GM06990 (cell line): ENCODE data around the gene TRPT1.

Experiments used
- DNase-seq: peaks from one replicate; pipeline ENCODE4 v3.0.0-alpha.2; 2011; ENCODE audit not compliant: insufficient read length; ENCODE audit errors: extremely low read depth
- H3K27me3 ChIP-seq: replicated peaks from 2 replicates; pipeline ENCODE4 v1.6.0; 2011; ENCODE audit warnings: low read length; ENCODE audit not compliant: control insufficient read depth, insufficient read depth
- H3K36me3 ChIP-seq: 2 replicates; pipeline ENCODE4 v1.5.1; 2011; ENCODE audit warnings: low read length; ENCODE audit not compliant: control insufficient read depth, insufficient read depth
- H3K4me3 ChIP-seq: replicated peaks from 2 replicates; pipeline ENCODE4 v1.5.1; 2011; ENCODE audit warnings: low read depth, mild to moderate bottlenecking, control low read depth, low read length
- CTCF ChIP-seq: IDR thresholded peaks from 2 replicates; pipeline ENCODE4 v1.5.1; 2011; ENCODE audit warnings: low read length, control low read depth, mild to moderate bottlenecking, inconsistent platforms; ENCODE audit not compliant: insufficient read depth, poor library complexity, severe bottlenecking

The TRPT1 gene

DNA sequence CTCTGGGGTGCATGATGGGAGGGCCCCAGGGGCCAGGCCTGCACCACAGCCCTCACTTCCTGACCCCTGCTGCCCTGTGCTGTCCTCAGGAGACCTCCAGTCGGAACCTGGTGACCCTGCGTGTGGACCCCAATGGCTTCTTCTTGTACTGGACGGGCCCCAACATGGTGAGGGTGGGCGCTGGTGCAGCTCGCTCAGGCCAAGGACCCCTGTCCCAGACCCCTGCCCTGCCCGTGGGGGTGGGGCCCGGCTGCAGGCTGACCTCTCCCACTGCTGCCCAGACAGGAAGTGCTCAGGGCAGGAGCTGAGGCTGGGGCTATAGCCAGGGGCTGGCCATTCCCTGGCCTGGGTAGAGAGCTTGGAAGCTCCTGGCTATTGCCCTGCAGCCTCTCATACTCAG is 28.3 kb upstream of the TRPT1 start:
- Histone ChIP-seq H3K27me3 (no peaks in the 10 kb centered on the region), H3K4me3 (no peak overlapping the region), H3K36me3 (peaks cover 11% of the 10 kb centered on the region)
- DNase-seq: no peak
- no peak for TF ChIP-seq CTCF

DNA sequence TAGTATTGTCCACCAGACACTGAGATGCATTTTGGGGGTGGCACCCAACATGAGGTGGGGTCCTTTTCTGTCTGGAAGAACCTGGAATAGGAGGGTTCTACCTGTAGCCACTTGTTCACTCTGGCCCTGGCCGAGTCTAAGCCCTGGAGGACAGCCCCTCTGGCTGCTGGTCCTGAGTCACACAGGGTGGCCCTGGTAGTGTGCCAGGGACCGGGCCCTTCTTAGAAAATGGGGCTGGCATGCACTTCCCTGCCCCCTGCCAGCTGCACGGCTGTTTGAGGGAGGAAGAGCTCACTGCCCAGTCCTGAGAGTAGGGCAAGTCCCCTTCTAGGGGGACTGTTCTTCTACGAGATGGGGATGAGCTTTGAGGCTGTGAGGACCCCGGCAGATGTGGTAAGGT is 27.5 kb upstream of the TRPT1 start:
- no peak for TF ChIP-seq CTCF
- Histone ChIP-seq H3K4me3 (no peak overlapping the region), H3K27me3 (no peaks in the 10 kb centered on the region), H3K36me3 (peaks cover 9% of the 10 kb centered on the region)
- DNase-seq: no peak

DNA sequence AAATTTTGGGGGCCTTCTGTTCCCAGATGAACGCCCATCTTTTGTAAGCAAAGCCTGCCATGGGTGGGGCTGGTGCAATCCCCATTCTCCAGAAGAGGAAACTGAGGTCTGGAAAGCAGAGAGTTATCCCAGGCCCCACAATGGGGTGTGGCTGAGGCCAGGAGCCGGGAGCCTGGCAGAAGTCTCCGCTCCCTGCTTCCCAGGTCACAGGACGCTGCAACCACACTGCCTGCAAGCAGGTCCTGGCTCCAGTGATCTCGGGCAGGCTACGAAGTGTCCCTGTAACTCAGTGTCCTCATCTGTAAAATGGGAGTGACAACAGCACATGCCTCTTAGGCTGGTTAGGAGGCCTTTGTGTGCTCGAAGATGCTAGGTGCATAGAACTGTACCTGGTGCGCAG is 27.1 kb upstream of the TRPT1 start:
- H3K4me3 ChIP-seq: no peak overlapping the region
- H3K27me3 ChIP-seq: no peaks in the 10 kb centered on the region
- no peak for DNase-seq
- no peak for TF ChIP-seq CTCF
- H3K36me3 ChIP-seq: peaks cover 8% of the 10 kb centered on the region

DNA sequence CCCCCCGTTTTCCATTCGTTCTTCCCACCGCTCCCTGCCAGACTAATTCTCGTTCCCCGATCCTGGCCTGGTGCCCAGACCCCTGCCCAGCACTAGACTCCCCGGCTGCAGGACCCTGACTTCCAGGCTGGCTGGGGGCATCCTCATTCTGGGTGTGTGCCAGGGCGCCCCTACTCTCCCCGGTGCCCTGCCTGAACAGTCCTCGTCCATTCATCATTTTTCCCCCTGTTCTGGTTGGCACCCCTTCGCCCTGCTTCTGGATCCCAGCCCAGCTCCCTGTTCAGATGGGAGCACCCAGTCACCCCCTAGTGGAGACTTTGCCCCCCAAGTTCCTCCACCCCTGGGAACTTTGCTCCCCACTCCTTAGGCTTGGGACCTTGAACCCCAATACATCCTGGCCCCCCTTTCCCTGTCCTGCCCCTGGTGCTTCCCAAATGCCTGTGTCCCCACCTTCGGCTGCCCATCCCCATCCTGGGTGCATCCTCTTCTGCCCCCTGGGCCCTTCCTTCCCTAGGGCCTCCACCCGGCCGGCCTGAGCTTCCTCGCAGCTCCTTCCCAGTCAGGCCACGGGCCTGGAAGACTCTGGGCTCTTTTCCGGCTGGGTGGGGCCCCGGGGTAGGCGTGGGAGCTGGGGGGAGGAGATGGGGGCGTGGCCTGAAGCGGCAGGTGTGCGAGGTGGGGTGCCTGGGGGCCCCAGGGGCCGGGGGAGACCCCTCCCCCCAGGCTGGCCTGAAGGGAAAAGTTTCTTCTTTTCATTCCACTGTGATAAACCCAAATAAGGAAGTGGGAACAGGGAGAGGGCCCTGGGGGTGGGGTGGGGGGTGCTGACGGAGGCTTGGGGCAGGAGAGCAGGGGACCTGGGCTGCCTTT is 26.3 kb upstream of the TRPT1 start:
- peak; percentile 52 for TF ChIP-seq CTCF
- Histone ChIP-seq H3K4me3 (peak overlapping the region; percentile 71), H3K27me3 (no peaks in the 10 kb centered on the region), H3K36me3 (peaks cover 8% of the 10 kb centered on the region)
- DNase-seq: no peak

DNA sequence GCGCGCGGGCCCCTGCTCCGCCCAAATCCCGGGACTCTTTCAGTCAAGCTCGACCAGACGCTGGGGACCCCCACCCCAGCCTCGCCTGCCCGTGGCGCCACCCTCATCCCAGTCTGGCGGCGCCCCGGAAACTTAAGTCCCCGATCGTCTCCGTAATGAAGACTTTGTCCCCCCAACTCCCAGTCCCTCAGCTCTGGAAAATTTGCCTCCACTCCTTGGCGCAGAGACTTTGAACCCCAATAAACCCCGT is 25.7 kb upstream of the TRPT1 start:
- Histone ChIP-seq H3K27me3 (no peaks in the 10 kb centered on the region), H3K36me3 (peaks cover 7% of the 10 kb centered on the region), H3K4me3 (peak overlapping the region; percentile 71)
- DNase-seq: no peak
- no peak for TF ChIP-seq CTCF
